Osteoblast (primary cell): Measurements from ENCODE around the gene LIPN. TPM values are rescaled to one million over a fixed set of nuclear protein-coding genes. Genes with fewer than 3 reads are reported as not detected.

Experiments
- DNase-seq: peaks from one replicate; pipeline ENCODE4 v3.0.0; 2011; ENCODE audit warnings: low spot score, mixed read lengths; ENCODE audit not compliant: insufficient read length; ENCODE audit errors: missing footprints
- H2AFZ ChIP-seq: 2 replicates; pipeline ENCODE4 v1.6.0; 2011; ENCODE audit warnings: mild to moderate bottlenecking, low read length
- H3K27ac ChIP-seq: 2 replicates; pipeline ENCODE4 v1.5.1; 2011; ENCODE audit warnings: mild to moderate bottlenecking, low read depth, low read length, moderate library complexity
- H3K27me3 ChIP-seq: 2 replicates; pipeline ENCODE4 v1.6.0; 2012; ENCODE audit warnings: mild to moderate bottlenecking, control low read depth, inconsistent platforms, low read length, moderate library complexity; ENCODE audit not compliant: insufficient read depth
- H3K36me3 ChIP-seq: 2 replicates; pipeline ENCODE4 v1.5.1; 2011; ENCODE audit warnings: mild to moderate bottlenecking, low read length, control low read depth, moderate library complexity; ENCODE audit not compliant: insufficient read depth
- H3K4me1 ChIP-seq: 2 replicates; pipeline ENCODE4 v1.5.1; 2011; ENCODE audit warnings: mild to moderate bottlenecking, low read length, control low read depth, moderate library complexity; ENCODE audit not compliant: insufficient read depth
- H3K4me2 ChIP-seq: 2 replicates; pipeline ENCODE4 v1.6.0; 2011; ENCODE audit warnings: mild to moderate bottlenecking, low read length; ENCODE audit not compliant: insufficient read depth
- H3K4me3 ChIP-seq: fragments of 200-600 bp; sonication (generic); 3 replicates; pipeline ENCODE4 v1.5.1; 2012; ENCODE audit warnings: mild to moderate bottlenecking, low read length, inconsistent platforms; ENCODE audit not compliant: insufficient read depth
- H3K79me2 ChIP-seq: 2 replicates; pipeline ENCODE4 v1.6.0; 2012; ENCODE audit warnings: mild to moderate bottlenecking, low read length, control low read depth, inconsistent platforms; ENCODE audit not compliant: insufficient read depth
- H3K9me3 ChIP-seq: 2 replicates; pipeline ENCODE4 v1.5.1; 2011; ENCODE audit warnings: low read depth, low read length, control low read depth
- H4K20me1 ChIP-seq: 2 replicates; pipeline ENCODE4 v1.6.0; 2012; ENCODE audit warnings: mild to moderate bottlenecking, low read length, control low read depth; ENCODE audit not compliant: insufficient read depth
- total RNA-seq: library from RNA; depleted of rRNA; stranded (reverse); fragments of >200 nt; gene quantifications from 2 replicates; pipeline ENCODE4 v1.2.3, GENCODE V29; 2012
- TF ChIP-seq, protein P1 (sequence below): IDR thresholded peaks from 2 replicates; pipeline ENCODE4 v1.5.1; 2011; ENCODE audit warnings: mild to moderate bottlenecking, low read depth, low read length, moderate library complexity; ENCODE audit errors: extremely low read depth

Gene LIPN
- total RNA-seq, 1 donor = not detected

DNA sequence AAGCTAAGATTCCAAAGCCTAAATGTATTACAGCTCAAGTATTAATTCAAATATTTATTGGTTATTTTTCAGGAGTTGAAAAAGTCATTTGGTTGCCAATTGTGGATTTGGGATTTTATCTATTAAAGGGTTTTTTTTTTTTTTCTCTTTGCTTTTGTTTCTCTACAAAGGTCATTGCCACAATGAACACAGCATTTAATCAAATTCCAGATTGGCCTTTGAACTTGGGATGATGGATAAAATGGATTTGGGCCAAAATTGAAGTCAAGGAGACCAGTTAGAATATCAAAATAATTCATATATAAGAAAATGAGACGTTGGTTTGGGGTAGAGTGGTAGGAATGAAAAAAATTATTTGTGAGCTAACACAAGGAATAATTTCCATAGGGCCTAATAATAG lies 9.6 kb downstream of the LIPN start:
- TF ChIP-seq, protein P1, sequence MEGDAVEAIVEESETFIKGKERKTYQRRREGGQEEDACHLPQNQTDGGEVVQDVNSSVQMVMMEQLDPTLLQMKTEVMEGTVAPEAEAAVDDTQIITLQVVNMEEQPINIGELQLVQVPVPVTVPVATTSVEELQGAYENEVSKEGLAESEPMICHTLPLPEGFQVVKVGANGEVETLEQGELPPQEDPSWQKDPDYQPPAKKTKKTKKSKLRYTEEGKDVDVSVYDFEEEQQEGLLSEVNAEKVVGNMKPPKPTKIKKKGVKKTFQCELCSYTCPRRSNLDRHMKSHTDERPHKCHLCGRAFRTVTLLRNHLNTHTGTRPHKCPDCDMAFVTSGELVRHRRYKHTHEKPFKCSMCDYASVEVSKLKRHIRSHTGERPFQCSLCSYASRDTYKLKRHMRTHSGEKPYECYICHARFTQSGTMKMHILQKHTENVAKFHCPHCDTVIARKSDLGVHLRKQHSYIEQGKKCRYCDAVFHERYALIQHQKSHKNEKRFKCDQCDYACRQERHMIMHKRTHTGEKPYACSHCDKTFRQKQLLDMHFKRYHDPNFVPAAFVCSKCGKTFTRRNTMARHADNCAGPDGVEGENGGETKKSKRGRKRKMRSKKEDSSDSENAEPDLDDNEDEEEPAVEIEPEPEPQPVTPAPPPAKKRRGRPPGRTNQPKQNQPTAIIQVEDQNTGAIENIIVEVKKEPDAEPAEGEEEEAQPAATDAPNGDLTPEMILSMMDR = no peak
- no peaks in the 10 kb centered on the region for H4K20me1 ChIP-seq
- H3K79me2 ChIP-seq = no peaks in the 10 kb centered on the region
- no peak overlapping the region for H3K4me3 ChIP-seq
- no peak overlapping the region for H2AFZ ChIP-seq
- peaks cover 4% of the 10 kb centered on the region for H3K4me1 ChIP-seq
- H3K4me2 ChIP-seq = no peak overlapping the region
- no peaks in the 10 kb centered on the region for H3K27me3 ChIP-seq
- no peak overlapping the region for H3K27ac ChIP-seq
- H3K9me3 ChIP-seq = no peaks in the 10 kb centered on the region
- no peak for DNase-seq
- H3K36me3 ChIP-seq = no peaks in the 10 kb centered on the region

DNA sequence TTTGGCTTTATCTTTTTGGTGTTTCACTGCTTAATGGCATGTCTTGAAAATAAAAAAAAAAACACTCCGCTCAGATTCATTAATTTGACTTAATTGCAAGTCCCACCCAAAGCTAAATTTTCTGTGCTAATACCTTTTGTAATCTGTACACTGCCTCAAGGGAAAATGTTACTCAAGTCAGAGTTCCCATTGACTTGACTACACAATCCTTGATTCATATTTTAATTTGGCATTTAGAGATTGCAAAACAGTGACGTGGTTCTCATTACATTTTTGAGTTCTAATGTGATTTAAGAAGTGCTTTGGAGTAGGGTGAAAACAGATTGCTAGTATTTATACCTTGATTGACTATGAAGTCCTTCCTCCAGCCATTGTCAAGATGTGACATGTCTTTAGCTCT lies 21.4 kb downstream of the LIPN start:
- Histone ChIP-seq H3K27ac (no peak overlapping the region), H3K9me3 (no peaks in the 10 kb centered on the region), H3K79me2 (no peaks in the 10 kb centered on the region), H3K27me3 (no peaks in the 10 kb centered on the region), H3K4me2 (no peak overlapping the region), H3K36me3 (no peaks in the 10 kb centered on the region), H2AFZ (no peak overlapping the region), H3K4me1 (no peaks in the 10 kb centered on the region), H4K20me1 (no peaks in the 10 kb centered on the region), H3K4me3 (no peak overlapping the region)
- TF ChIP-seq, protein P1 = no peak
- DNase-seq = no peak

DNA sequence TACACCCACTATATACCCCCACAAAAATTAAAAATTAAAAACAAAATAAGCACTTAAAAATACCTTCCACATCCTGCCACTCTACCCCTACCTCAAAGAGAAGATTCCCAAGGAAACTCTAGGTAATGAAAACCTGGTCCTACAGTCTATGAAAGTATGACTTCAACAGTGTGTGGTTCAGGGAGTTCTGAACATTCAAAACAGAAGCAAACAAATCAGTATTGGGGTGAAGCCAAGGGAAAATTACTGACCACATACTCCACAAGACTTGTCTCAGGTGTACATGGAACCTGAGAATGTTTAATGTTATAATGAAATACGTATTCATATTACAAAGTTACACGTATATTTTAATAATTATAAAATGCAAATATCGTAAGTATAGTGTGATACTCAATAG lies 22.4 kb downstream of the LIPN start:
- Histone ChIP-seq H4K20me1 (no peaks in the 10 kb centered on the region), H3K4me1 (no peaks in the 10 kb centered on the region), H3K4me2 (no peak overlapping the region), H3K79me2 (no peaks in the 10 kb centered on the region), H3K9me3 (no peaks in the 10 kb centered on the region), H3K27me3 (no peaks in the 10 kb centered on the region), H3K36me3 (no peaks in the 10 kb centered on the region), H3K4me3 (no peak overlapping the region), H2AFZ (no peak overlapping the region), H3K27ac (no peak overlapping the region)
- TF ChIP-seq, protein P1 = no peak
- no peak for DNase-seq

DNA sequence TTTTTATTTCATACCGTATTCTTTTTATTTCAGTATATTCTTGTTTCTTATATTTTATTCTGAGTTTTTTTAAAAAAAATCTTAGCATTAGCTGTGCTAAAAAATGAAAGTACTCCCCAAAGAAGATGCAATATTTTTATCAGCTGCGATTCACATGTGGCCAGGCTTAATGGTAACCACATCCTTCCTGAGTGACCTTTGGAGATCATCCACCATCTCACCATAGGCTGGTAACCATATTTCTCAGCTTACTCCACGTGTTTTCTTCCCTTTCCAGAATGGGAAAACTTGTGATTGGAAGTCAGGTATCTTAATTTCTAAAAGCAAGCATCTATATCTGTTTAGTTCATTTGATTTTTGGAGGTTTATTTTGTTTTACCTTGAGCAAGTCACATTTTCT lies 23.9 kb downstream of the LIPN start:
- H3K79me2 ChIP-seq = no peaks in the 10 kb centered on the region
- no peaks in the 10 kb centered on the region for H4K20me1 ChIP-seq
- no peaks in the 10 kb centered on the region for H3K27me3 ChIP-seq
- DNase-seq = no peak
- no peak overlapping the region for H3K4me3 ChIP-seq
- TF ChIP-seq, protein P1 = no peak
- no peaks in the 10 kb centered on the region for H3K9me3 ChIP-seq
- H3K36me3 ChIP-seq = no peaks in the 10 kb centered on the region
- H2AFZ ChIP-seq = peak overlapping the region; percentile 54
- no peaks in the 10 kb centered on the region for H3K4me1 ChIP-seq
- H3K27ac ChIP-seq = no peak overlapping the region
- H3K4me2 ChIP-seq = no peak overlapping the region
